Subcutaneous adipose tissue (tissue), 4 donors: ENCODE data around the gene OR12D1. TPM values are rescaled to one million over a fixed set of nuclear protein-coding genes. Genes with fewer than 3 reads are reported as not detected.

Experiments used
- total RNA-seq, 4 donors: library from RNA; depleted of rRNA; stranded (reverse); fragments of >200 nt; gene quantifications; one replicate each; pipeline ENCODE4 v1.1.0, GENCODE V29; 2016
- TF ChIP-seq, protein P1 (sequence below): fragments of 450-650 bp; IDR thresholded peaks from one replicate; pipeline ENCODE4 v1.5.1; 2016; ENCODE audit warnings: low read depth, mild to moderate bottlenecking, control low read depth, antibody characterized with exemption, moderate library complexity

Gene OR12D1
- total RNA-seq, 4 donors from 2014 or later, result not detected

DNA sequence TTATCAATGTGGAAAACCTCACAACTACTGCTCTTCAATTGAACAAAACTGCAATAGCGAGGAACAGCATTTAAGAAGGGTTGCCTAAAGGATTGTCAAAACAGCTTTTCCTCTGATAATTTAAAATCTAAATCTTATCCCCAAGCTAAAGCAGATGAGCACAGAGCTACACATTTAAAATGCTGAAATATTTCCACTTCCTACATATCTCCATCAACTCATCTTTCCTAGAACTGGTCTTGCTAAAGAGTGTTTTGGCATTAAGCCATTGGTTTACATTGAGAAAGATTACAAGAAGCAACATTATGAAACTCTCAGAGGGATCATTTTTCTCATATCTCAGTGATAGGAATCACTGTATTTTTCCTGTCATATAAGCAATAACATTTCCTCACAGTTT, 28.0 kb downstream of the OR12D1 start:
- TF ChIP-seq, protein P1, sequence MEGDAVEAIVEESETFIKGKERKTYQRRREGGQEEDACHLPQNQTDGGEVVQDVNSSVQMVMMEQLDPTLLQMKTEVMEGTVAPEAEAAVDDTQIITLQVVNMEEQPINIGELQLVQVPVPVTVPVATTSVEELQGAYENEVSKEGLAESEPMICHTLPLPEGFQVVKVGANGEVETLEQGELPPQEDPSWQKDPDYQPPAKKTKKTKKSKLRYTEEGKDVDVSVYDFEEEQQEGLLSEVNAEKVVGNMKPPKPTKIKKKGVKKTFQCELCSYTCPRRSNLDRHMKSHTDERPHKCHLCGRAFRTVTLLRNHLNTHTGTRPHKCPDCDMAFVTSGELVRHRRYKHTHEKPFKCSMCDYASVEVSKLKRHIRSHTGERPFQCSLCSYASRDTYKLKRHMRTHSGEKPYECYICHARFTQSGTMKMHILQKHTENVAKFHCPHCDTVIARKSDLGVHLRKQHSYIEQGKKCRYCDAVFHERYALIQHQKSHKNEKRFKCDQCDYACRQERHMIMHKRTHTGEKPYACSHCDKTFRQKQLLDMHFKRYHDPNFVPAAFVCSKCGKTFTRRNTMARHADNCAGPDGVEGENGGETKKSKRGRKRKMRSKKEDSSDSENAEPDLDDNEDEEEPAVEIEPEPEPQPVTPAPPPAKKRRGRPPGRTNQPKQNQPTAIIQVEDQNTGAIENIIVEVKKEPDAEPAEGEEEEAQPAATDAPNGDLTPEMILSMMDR, result no peak

DNA sequence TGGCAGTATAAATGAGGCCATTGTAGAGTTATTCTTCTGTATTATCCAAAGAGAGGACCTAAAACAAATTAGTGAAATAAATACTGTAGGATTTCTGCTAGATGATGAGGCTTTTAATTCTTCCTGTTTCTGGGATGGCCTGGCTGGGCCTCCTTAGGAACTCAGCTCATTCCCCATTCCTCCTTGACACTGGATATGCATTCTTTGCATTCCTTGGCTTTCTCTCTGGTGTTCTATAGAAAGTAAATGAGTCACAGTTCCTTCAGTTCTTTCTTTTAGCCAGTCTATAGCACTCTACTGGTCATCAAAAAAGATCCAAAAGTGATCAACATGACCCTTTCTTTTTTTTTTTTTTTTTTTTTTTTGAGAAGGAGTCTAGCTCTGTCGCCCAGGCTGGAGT, 32.9 kb downstream of the OR12D1 start:
- TF ChIP-seq, protein P1, result no peak

DNA sequence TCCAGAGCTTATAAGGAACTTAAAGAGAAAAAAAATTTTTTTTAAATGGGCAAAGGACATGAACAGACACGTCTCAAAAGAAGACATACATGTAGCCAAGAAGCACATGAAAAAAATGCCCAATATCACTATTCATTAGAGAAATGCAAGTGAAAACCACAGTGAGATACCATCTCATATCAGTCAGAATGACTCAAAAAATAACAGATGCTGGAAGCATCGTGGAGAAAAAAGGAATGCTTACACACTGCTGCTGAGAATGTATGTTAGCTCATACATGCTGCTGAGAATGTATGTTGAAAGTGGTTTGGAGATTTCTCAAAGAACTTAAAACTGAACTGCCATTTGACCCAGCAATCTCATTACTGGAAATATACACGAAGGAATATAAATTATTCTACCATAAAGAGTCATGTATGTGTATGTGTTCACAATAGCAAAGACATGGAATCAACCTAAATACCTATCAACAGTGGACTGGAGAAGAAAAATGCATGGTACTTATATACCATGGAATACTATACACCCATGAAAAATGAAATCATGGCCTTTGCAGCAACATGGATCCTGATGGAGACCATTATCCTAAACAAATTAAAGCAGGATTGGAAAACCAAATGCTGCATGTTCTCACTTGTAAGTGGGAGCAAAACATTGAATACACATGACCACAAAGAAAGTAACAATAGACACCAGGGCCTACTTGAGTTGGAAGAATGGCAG, 36.9 kb downstream of the OR12D1 start:
- TF ChIP-seq, protein P1, result no peak

DNA sequence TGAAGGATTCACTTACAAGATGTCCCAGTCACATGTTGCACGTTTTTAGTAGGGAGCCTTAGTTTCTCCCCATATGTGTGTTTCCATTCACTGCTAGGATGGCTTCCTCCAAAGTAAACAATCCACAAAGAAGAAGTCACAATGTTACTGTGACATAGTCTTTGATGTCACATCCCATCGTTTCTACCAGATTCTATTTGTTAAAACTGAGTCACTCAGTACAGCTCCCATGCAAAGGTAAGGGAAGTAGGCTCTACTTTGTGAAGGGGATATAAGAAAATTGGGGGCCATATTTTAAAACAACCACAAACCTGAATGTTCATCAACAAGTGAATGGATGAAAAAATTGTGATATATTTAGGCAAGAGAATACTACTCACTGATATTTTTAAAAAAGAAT, 42.2 kb downstream of the OR12D1 start, which contains the start of the genes OR11A1 and OR2H1:
Gene OR11A1 (minus strand): TSS at position 101 of the 400 bp plus-strand sequence. CDS start 29,430 bp downstream, outside the sequence.
Gene OR2H1 (plus strand): TSS at position 185 of the 400 bp plus-strand sequence. CDS start 4,615 bp downstream, outside the sequence.
- TF ChIP-seq, protein P1, result no peak

DNA sequence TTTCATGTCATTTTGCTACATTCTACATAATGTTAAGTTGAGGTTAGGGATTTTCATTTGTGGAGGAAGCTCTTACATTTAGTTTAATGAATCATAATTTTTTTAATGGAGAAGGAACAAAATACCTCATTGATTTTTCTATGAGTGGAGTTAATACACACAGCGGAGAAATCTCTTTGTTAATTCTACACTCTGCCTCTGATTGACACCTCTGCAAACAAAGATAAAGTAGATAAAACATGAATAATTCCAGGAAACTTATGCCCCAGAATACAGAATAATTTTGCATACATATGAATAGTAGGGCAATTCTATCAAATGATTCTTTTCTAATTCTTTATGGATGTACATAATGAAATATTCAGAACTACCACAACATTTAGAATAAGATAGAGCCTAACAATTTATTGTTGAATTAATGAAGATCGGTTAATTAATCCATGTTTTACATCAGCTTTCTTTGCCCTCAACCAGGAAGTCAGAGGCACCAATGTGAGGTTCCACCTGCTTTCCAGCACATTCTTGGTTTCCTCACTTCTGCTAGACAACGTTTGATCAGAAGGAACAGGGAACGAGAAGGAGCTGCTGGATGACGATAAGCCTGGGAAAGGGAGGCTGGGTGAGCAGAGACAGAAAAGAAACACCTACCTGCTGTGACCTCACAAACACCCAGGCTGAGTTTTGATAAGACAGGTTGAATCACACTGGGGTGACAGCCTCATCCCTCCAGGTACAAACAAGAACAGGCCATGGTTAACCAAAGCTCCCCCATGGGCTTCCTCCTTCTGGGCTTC, 46.5 kb downstream of the OR12D1 start:
- TF ChIP-seq, protein P1, result no peak

DNA sequence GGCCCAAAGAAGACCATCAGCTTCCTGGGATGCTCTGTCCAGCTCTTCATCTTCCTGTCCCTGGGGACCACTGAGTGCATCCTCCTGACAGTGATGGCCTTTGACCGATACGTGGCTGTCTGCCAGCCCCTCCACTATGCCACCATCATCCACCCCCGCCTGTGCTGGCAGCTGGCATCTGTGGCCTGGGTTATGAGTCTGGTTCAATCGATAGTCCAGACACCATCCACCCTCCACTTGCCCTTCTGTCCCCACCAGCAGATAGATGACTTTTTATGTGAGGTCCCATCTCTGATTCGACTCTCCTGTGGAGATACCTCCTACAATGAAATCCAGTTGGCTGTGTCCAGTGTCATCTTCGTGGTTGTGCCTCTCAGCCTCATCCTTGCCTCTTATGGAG, 47.3 kb downstream of the OR12D1 start:
- TF ChIP-seq, protein P1, result no peak

DNA sequence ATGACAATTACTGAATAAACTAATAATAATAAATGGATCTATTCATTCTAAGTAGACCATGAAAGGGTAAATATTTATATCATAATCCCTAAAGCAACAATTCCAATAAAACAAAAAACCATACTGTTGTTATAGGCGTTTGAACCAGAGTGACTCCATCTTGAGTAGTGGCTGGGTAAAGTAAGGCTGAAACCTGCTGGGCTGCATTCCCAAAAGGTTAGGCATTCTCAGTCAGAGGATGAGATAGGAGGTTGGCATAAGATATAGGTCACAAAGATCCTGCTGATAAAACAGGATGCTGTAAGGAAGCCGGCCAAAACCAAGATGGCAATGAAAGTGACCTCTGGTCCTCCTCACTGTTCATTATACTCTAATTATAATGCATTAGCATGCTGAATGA, 50.6 kb downstream of the OR12D1 start:
- TF ChIP-seq, protein P1, result no peak
